Nephron (organoid): ENCODE measurements around the gene C2CD5.
"Not testable (repeated sequence)": the region's sequence is repeated elsewhere in the genome, so short reads cannot be mapped to it uniquely, and the experiment has no call there.

ENCODE experiments used
- H3K27ac Mint-ChIP-seq, 3 experiments: 2 replicates each; pipeline ENCODE4 v1.8.0; 2020; ENCODE audit warnings: mixed read lengths in 3 of 3, mild to moderate bottlenecking in 2 of 3, moderate library complexity in 1 of 3
- H3K27me3 Mint-ChIP-seq: 2 replicates; pipeline ENCODE4 v1.8.0; 2021; ENCODE audit warnings: low read depth, mild to moderate bottlenecking, moderate library complexity, mixed read lengths
- H3K36me3 Mint-ChIP-seq: 2 replicates; pipeline ENCODE4 v1.8.0; 2020; ENCODE audit warnings: low read depth, mixed read lengths
- H3K4me1 Mint-ChIP-seq: 2 replicates; pipeline ENCODE4 v1.8.0; 2020; ENCODE audit warnings: mixed read lengths
- H3K4me3 Mint-ChIP-seq, 3 experiments: 2 replicates each; pipeline ENCODE4 v1.8.0; 2020; ENCODE audit warnings: mild to moderate bottlenecking in 3 of 3, mixed read lengths in 3 of 3, moderate library complexity in 2 of 3
- H3K9me3 Mint-ChIP-seq: 2 replicates; pipeline ENCODE4 v1.8.0; 2020; ENCODE audit warnings: mixed read lengths
- CTCF ChIP-seq, 3 experiments: fragments of 200-600 bp; sonication (generic); IDR thresholded peaks; one replicate each; pipeline ENCODE4 v1.5.0; 2021; ENCODE audit warnings: antibody characterized with exemption in 3 of 3; ENCODE audit not compliant: unreplicated experiment in 3 of 3

C2CD5 gene

DNA sequence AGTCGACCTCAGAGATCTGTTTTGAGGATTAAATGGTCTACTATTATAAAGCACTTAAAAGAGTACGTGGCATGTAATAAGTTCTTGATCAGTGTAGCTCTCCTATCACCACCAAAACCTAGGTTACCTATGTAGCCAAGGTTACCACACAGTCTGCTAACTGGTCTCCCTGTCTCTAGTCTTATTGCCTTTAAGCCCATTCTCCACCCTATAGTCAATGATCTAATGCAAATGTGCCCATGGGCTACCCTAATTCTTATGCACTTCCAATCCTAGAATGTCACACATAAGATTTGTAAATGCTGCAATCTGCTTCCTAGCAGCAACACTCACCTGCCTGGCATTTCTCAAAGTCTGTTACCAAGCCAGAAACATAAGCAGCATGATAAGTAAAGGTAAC is 44.9 kb downstream of the C2CD5 start:
- Mint-ChIP-seq H3K27me3 (no peaks in the 10 kb centered on the region), H3K36me3 (peaks cover 19% of the 10 kb centered on the region), H3K4me3 (no peak overlapping the region), H3K4me1 (no peaks in the 10 kb centered on the region), H3K9me3 (no peaks in the 10 kb centered on the region), H3K27ac (no peak overlapping the region)
- no peak for TF ChIP-seq CTCF (IDR thresholded peaks at IDR 0.05; ENCODE audit: unreplicated experiment in 3 of 3)

DNA sequence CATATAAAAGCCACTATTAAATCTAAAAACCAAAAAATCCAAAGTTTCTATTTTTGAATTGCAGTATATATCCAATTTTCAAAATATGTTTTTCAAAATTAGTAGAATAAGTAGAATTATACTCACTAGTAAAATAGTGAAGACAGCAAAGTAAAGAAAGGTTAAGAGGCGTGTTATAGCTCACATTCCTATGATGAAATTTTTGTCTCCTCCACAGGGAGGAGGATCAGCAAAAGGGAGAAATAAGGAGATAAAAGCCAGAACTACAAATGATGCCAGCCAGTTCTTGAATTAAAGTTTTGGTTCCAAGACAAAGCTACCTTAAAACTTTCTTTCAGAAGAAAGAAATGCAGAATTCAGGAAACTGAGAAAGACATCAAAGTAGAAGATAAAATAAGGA is 50.0 kb downstream of the C2CD5 start:
- H3K27me3 Mint-ChIP-seq, result no peaks in the 10 kb centered on the region
- peaks cover 25% of the 10 kb centered on the region for H3K36me3 Mint-ChIP-seq
- no peak overlapping the region for H3K4me3 Mint-ChIP-seq

DNA sequence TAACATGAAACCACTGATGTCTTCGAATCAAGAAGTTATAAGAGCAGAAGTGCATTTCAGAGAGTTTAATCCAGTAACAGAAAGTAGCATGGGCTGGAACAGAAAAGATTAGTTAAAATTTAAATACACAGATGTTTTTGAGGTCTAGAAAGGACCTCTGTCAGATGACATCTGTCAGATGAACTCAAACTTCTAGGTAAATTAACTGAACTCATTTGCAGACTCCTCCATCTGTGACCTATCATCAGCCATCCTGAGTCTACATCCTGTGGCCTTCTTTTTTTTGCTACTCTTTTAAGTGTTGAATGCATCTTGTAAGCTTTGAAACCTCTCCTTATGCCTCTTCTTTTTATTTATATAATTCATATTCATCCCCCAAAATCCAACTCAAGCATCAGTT is 53.3 kb downstream of the C2CD5 start:
- no peak for TF ChIP-seq CTCF (IDR thresholded peaks at IDR 0.05; ENCODE audit: unreplicated experiment in 3 of 3)
- no peaks in the 10 kb centered on the region for H3K4me1 Mint-ChIP-seq
- peaks cover 44% of the 10 kb centered on the region for H3K36me3 Mint-ChIP-seq
- H3K9me3 Mint-ChIP-seq, result no peaks in the 10 kb centered on the region
- no peak overlapping the region for H3K4me3 Mint-ChIP-seq
- H3K27ac Mint-ChIP-seq, result no peak overlapping the region
- H3K27me3 Mint-ChIP-seq, result no peaks in the 10 kb centered on the region

More for the DNA sequence above, 50.0 kb downstream of the C2CD5 start:
- TF ChIP-seq CTCF (IDR thresholded peaks at IDR 0.05; ENCODE audit: unreplicated experiment in 3 of 3), result no peak
- Mint-ChIP-seq H3K4me1 (no peaks in the 10 kb centered on the region), H3K9me3 (no peaks in the 10 kb centered on the region), H3K27ac (no peak overlapping the region)

DNA sequence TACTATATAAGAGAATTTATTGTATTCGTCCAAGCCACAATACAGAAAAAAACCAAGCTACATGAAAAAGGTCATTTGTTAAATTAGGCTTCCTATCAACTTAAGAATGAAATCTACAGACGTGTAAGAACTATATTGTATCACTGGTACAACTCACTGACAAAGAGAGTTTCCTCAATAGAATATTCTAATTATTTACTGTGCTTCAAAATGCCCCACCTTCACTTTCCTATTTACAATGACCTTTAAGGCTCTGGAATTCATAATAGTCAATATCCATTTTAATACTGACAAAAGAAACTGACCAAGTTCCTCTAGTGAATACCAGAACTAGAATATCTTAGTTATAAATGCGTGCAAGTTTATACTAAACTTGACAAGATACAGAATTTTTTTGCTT is 55.9 kb downstream of the C2CD5 start:
- H3K9me3 Mint-ChIP-seq, result no peaks in the 10 kb centered on the region
- TF ChIP-seq CTCF (IDR thresholded peaks at IDR 0.05; ENCODE audit: unreplicated experiment in 3 of 3), result no peak
- H3K36me3 Mint-ChIP-seq, result peaks cover 58% of the 10 kb centered on the region
- no peaks in the 10 kb centered on the region for H3K27me3 Mint-ChIP-seq
- H3K4me3 Mint-ChIP-seq, result no peak overlapping the region
- H3K27ac Mint-ChIP-seq, result no peak overlapping the region
- no peaks in the 10 kb centered on the region for H3K4me1 Mint-ChIP-seq

DNA sequence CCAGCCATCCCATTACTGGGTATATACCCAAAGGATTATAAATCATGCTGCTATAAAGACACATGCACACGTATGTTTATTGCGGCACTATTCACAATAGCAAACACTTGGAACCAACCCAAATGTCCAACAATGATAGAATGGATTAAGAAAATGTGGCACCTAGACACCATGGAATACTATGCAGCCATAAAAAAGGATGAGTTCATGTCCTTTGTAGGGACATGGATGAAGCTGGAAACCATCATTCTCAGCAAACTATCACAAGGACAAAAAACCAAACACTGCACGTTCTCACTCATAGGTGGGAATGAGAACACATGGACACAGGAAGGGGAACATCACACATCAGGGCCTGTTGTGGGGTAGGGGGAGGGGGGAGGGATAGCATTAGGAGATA is 56.7 kb downstream of the C2CD5 start:
- H3K9me3 Mint-ChIP-seq, H3K4me3 Mint-ChIP-seq: not testable (repeated sequence)

DNA sequence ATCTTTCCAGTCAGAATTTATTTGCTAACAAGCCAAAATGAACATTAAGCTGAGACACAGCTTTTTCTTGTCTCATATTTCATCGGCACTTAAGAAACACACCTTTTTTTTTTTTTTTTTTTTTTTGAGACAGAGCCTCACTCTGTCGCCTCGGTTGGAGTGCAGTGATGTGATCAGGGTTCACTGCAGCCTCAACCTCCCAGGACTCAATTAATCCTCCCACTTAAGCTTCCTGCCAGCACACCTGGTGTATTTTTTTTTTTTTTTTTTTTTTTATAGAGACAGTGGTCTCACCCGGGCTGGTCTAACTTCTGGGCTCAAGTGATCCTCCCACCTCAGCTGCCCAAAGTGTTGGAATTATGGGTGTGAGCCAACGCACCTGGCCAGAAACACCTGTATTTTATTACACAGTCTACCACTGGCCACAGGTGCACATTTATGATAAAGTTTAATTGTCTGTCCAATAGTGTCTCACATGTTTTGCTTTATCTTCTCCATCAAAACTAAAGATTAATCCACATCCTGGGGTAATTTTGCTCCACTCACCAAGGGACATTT is 62.7 kb downstream of the C2CD5 start:
- H3K27me3 Mint-ChIP-seq, result no peaks in the 10 kb centered on the region
- H3K4me1 Mint-ChIP-seq, result no peaks in the 10 kb centered on the region
- no peak overlapping the region for H3K4me3 Mint-ChIP-seq
- no peaks in the 10 kb centered on the region for H3K9me3 Mint-ChIP-seq
- H3K27ac Mint-ChIP-seq, result no peak overlapping the region
- TF ChIP-seq CTCF (IDR thresholded peaks at IDR 0.05; ENCODE audit: unreplicated experiment in 3 of 3), result no peak
- H3K36me3 Mint-ChIP-seq, result peaks cover 54% of the 10 kb centered on the region

More for the DNA sequence above, 56.7 kb downstream of the C2CD5 start:
- H3K36me3 Mint-ChIP-seq, result peaks cover 58% of the 10 kb centered on the region
- H3K27ac Mint-ChIP-seq, H3K27me3 Mint-ChIP-seq, H3K4me1 Mint-ChIP-seq: not testable (repeated sequence)

DNA sequence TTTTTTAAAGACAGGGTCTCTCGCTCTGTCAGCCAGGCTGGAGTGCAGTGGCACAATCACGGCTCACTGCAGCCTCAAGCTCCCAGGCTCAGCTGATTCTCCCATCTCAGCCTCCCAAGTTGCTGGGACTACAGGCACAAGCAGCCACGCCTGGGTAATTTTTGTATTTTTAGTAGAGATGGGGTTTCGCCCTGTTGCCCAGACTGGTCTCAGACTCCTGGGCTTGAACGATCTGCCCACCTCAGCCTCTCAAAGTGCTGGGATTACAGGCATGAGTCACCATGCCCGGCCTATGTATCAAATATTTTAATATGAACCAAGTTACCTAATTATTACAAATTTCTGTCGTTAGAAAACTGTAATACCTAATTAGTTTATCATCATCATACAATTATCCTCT is 63.5 kb downstream of the C2CD5 start:
- peaks cover 53% of the 10 kb centered on the region for H3K36me3 Mint-ChIP-seq
- not testable (repeated sequence) for H3K4me1 Mint-ChIP-seq, H3K4me3 Mint-ChIP-seq, H3K27ac Mint-ChIP-seq, H3K9me3 Mint-ChIP-seq, H3K27me3 Mint-ChIP-seq
